Peyer's patch (tissue), 4 donors: ENCODE measurements around the gene KASH5.

Experiments
- POLR2A ChIP-seq, 2 donors: fragments of 450-650 bp; IDR thresholded peaks; one replicate each; pipeline ENCODE4 v1.5.1; 2017; ENCODE audit warnings: antibody characterized with exemption in 2 of 2, mild to moderate bottlenecking in 2 of 2, moderate library complexity in 2 of 2
- TF ChIP-seq, protein P1 (sequence below), 6 experiments: fragments of 450-650 bp in 4 of 6; fragments of 200-600 bp in 2 of 6; sonication (generic) in 1 of 6; IDR thresholded peaks; one replicate each; pipeline ENCODE4 v1.5.1; 2017 to 2019; ENCODE audit warnings: antibody characterized with exemption in 6 of 6, mild to moderate bottlenecking in 3 of 6, moderate library complexity in 1 of 6

DNA sequence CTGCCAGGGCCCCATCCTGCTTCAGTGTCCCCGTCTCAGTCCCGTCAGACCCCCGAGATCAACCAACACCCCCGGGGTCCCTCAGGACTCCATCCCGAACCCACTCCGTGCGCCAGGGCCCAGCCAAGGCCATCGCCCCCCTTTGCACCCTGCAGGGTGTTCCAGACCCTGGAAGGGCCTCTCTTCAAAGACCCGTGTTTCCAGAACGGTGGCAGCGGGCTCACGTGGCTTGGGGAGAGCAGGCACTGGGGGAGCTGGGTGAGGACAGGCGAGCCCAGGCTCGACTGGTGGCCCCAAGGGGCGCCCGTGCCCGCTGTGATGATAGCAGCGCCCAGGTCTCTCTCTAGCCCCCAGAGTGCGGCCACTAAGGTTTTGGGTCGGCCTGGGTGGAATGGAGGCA lies 1.4 kb downstream of the KASH5 start:
- TF ChIP-seq, protein P1, sequence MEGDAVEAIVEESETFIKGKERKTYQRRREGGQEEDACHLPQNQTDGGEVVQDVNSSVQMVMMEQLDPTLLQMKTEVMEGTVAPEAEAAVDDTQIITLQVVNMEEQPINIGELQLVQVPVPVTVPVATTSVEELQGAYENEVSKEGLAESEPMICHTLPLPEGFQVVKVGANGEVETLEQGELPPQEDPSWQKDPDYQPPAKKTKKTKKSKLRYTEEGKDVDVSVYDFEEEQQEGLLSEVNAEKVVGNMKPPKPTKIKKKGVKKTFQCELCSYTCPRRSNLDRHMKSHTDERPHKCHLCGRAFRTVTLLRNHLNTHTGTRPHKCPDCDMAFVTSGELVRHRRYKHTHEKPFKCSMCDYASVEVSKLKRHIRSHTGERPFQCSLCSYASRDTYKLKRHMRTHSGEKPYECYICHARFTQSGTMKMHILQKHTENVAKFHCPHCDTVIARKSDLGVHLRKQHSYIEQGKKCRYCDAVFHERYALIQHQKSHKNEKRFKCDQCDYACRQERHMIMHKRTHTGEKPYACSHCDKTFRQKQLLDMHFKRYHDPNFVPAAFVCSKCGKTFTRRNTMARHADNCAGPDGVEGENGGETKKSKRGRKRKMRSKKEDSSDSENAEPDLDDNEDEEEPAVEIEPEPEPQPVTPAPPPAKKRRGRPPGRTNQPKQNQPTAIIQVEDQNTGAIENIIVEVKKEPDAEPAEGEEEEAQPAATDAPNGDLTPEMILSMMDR (IDR thresholded peaks at IDR 0.05) = no peak
- no peak for TF ChIP-seq POLR2A (IDR thresholded peaks at IDR 0.05)
